ENCODE data around the gene FUS.

The FUS gene

GRCh38 chr16:31135535-31136286, 44.2 kb upstream of the FUS start, which contains the start of gene PRSS8 (continued):
- TF ChIP-seq GFI1B (tag by site-specific recombination; IDR thresholded peaks at IDR 0.05) (no peak), ZNF776 (tag by site-specific recombination; IDR thresholded peaks at IDR 0.05; ENCODE audit: borderline replicate concordance) (no peak), ZNF311 (tag by site-specific recombination; IDR thresholded peaks at IDR 0.05; ENCODE audit: borderline replicate concordance) (no peak), CTCF (tag by site-specific recombination; IDR thresholded peaks at IDR 0.05) (no peak), ZNF19 (tag by site-specific recombination; IDR thresholded peaks at IDR 0.05; ENCODE audit: low read depth) (no peak), ZNF707 (tag by site-specific recombination; IDR thresholded peaks at IDR 0.05) (no peak), ZNF214 (tag by site-specific recombination; IDR thresholded peaks at IDR 0.05; ENCODE audit: borderline replicate concordance) (no peak), SP2 (tag by site-specific recombination; IDR thresholded peaks at IDR 0.05) (peak; percentile 42)

GRCh38 chr16:31136287-31136662, 43.7 kb upstream of the FUS start:
- Histone ChIP-seq H3K27ac (ENCODE audit: extremely low read depth, low read depth, low read length) (no peak overlapping the region), H3K4me1 (ENCODE audit: control insufficient read depth, insufficient read depth, low read length) (peaks cover 11% of the 10 kb centered on the region; the same call in 1 of the 2 replicates), H3K9me3 (ENCODE audit: control insufficient read depth, insufficient read depth, low read depth, low read length) (no peaks in the 10 kb centered on the region), H3K36me3 (ENCODE audit: control insufficient read depth in 2 of 2, insufficient read depth in 1 of 2, low read length in 2 of 2) (peaks cover 0 to 17% of the 10 kb centered on the region in 2 experiments; a peak in 1 of 3 replicates), H3K4me3 (ENCODE audit: low read depth, low read length) (no peak overlapping the region)
- POLR2A ChIA-PET, result interaction anchor here (1.0 to 2.2 kb wide), 3 partner anchors 9 to 44 kb away, joined by 3 to 11 read pairs (median 7); partner anchors contain the start of genes FUS and KAT8
- CTCF ChIA-PET, result interaction anchor here (0.6 to 1.0 kb wide), 2 partner anchors 151 to 451 kb away, joined by 3 to 4 read pairs; partner anchors contain the start of gene HSD3B7
- TF ChIP-seq ZNF747 (tag by site-specific recombination; IDR thresholded peaks at IDR 0.05), result no peak
- no peak for TF ChIP-seq ZNF692 (tag by site-specific recombination; IDR thresholded peaks at IDR 0.05)
- TF ChIP-seq ZNF239 (tag by site-specific recombination; IDR thresholded peaks at IDR 0.05), result no peak
- no peak for TF ChIP-seq ZNF664 (tag by site-specific recombination; IDR thresholded peaks at IDR 0.05)
- TF ChIP-seq ZFHX2 (tag by site-specific recombination; conservative IDR thresholded peaks at IDR 0.05), result no peak
- no peak for TF ChIP-seq ZNF169 (tag by site-specific recombination; IDR thresholded peaks at IDR 0.05)
- TF ChIP-seq ZNF639 (tag by site-specific recombination; IDR thresholded peaks at IDR 0.05), result no peak
- TF ChIP-seq ZSCAN4 (tag by site-specific recombination; IDR thresholded peaks at IDR 0.05), result no peak
- no peak for TF ChIP-seq EGR2 (tag by site-specific recombination; IDR thresholded peaks at IDR 0.05; ENCODE audit: low read depth)

Measured in HEK293 (cell line).